ENCODE results near the gene WDTC1. TPM values are rescaled to one million over a fixed set of nuclear protein-coding genes. Genes with fewer than 3 reads are reported as not detected.

WDTC1 gene
- total RNA-seq, 1 experiment from 2014 or later = 24.6 TPM

GRCh38 chr1:27345272-27345671, 110.8 kb downstream of the WDTC1 start:
- BruUV-seq (replicated peaks) = no TSS peak
- CTCF ChIA-PET = interaction anchor here (0.6 kb wide), 1 partner anchor 17 kb away, joined by 3 read pairs; no protein-coding TSS in a partner anchor
- H3K27ac ChIP-seq (ENCODE audit: low read length) = no peak overlapping the region
- H3K36me3 ChIP-seq (ENCODE audit: control insufficient read depth, insufficient read depth, low read length) = no peaks in the 10 kb centered on the region
- H3K27me3 ChIP-seq (ENCODE audit: control insufficient read depth, insufficient read depth, low read length) = no peaks in the 10 kb centered on the region
- H3K9me3 ChIP-seq (ENCODE audit: control insufficient read depth, insufficient read depth, low read depth, low read length) = no peaks in the 10 kb centered on the region
- H3K4me1 ChIP-seq (ENCODE audit: control insufficient read depth, insufficient read depth, low read length) = peaks cover 29% of the 10 kb centered on the region
- DNase-seq (ENCODE audit: low read depth, low spot score) = no peak
- ATAC-seq = no peak
- intact Hi-C loops (cut with micrococcal nuclease; ENCODE audit: unreplicated experiment) (no loop called here), in situ Hi-C loops (cut with HindIII; ENCODE audit: low pct_unique_long_range_greater_than_20kb, low sequenced_read_pairs) (no loop called here)
- TF ChIP-seq SIN3A (IDR thresholded peaks at IDR 0.05; ENCODE audit: borderline replicate concordance, insufficient read depth, low read depth, low read length) (no peak), POLR2AphosphoS5 (IDR thresholded peaks at IDR 0.05; ENCODE audit: low read depth, low read length) (no peak), CTCF (IDR thresholded peaks at IDR 0.05) (no peak), TCF7L2 (IDR thresholded peaks at IDR 0.05; ENCODE audit: low read depth, low read length) (no peak), REST (IDR thresholded peaks at IDR 0.05; ENCODE audit: insufficient read depth in 1 of 2, low read depth in 2 of 2, low read length in 1 of 2) (no peak)
- H3K4me3 ChIP-seq (ENCODE audit: low read depth in 2 of 2, low read length in 2 of 2) = no peak overlapping the region
- POLR2A ChIA-PET = interaction anchor here (0.7 to 1.3 kb wide), 3 partner anchors 20 to 1040 kb away, joined by 3 to 5 read pairs (median 3); no protein-coding TSS in a partner anchor

- intact Hi-C loops (cut with micrococcal nuclease; ENCODE audit: unreplicated experiment) (no loop called here), in situ Hi-C loops (cut with HindIII; ENCODE audit: low pct_unique_long_range_greater_than_20kb, low sequenced_read_pairs) (no loop called here)
- no TSS peak for BruUV-seq (replicated peaks)
- DNase-seq (ENCODE audit: low read depth, low spot score) = no peak
- H3K9me3 ChIP-seq (ENCODE audit: control insufficient read depth, insufficient read depth, low read depth, low read length) = no peaks in the 10 kb centered on the region
- no peak overlapping the region for H3K4me3 ChIP-seq (ENCODE audit: low read depth in 2 of 2, low read length in 2 of 2)
- H3K36me3 ChIP-seq (ENCODE audit: control insufficient read depth, insufficient read depth, low read length) = no peaks in the 10 kb centered on the region
- H3K4me1 ChIP-seq (ENCODE audit: control insufficient read depth, insufficient read depth, low read length) = peaks cover 29% of the 10 kb centered on the region
- no peak overlapping the region for H3K27ac ChIP-seq (ENCODE audit: low read length)
- TF ChIP-seq SIN3A (IDR thresholded peaks at IDR 0.05; ENCODE audit: borderline replicate concordance, insufficient read depth, low read depth, low read length) (no peak), CTCF (IDR thresholded peaks at IDR 0.05) (no peak), REST (IDR thresholded peaks at IDR 0.05; ENCODE audit: insufficient read depth in 1 of 2, low read depth in 2 of 2, low read length in 1 of 2) (no peak), TCF7L2 (IDR thresholded peaks at IDR 0.05; ENCODE audit: low read depth, low read length) (no peak), POLR2AphosphoS5 (IDR thresholded peaks at IDR 0.05; ENCODE audit: low read depth, low read length) (no peak)
- ChIA-PET CTCF (no interaction called here), POLR2A (no interaction called here)
- no peak for ATAC-seq
- no peaks in the 10 kb centered on the region for H3K27me3 ChIP-seq (ENCODE audit: control insufficient read depth, insufficient read depth, low read length)
Observed at GRCh38 chr1:27346357-27346756, 111.9 kb downstream of the WDTC1 start.
